NCI-H1436 treated with DMSO at 0.1 percent for 48 hours (cell line): Measurements from ENCODE around the gene SORBS1.

Experiments
- DNase-seq: peaks from one replicate; lab custom pipeline; 2025; lab: John Stamatoyannopoulos, UW

The SORBS1 gene

DNA sequence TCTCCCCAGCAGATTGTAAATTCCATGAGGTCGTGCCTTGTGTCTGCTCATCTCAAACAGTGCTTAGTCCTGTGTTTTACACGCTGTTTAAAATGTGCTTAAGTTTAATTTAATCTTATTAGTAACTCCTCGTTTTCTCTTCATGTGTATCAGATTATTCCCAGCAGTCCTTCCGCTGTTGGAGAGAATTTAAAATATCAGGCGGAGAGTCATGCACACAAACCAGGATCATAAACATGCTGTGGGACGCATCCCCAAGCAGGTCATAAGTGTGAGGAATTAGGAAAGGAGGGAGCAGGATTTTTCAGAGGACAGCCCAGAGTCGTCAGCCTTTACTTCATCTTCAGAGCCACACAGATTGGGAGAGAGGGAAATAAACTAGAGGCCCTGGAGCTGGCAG is 4.2 kb upstream of the SORBS1 start:
- no peak for DNase-seq

DNA sequence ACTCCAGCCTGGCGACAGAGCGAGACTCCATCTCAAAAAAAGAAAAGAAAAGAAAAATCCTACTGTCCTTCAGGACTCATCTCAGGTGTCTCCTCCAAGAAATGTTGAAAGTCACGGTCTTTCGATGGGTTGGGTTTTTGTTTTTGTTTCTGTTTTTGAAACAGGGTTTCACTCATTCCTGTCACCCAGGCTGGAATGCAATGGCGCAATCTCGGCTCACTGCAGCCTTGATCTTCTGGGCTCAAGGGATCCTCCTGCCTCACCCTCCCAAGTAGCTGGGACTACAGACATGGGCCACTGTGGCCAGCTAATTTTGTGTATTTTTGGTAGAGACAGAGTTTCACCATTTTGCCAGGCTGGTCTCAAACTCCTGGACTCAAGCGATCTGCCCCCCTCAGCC is 3.1 kb upstream of the SORBS1 start:
- DNase-seq = no peak

DNA sequence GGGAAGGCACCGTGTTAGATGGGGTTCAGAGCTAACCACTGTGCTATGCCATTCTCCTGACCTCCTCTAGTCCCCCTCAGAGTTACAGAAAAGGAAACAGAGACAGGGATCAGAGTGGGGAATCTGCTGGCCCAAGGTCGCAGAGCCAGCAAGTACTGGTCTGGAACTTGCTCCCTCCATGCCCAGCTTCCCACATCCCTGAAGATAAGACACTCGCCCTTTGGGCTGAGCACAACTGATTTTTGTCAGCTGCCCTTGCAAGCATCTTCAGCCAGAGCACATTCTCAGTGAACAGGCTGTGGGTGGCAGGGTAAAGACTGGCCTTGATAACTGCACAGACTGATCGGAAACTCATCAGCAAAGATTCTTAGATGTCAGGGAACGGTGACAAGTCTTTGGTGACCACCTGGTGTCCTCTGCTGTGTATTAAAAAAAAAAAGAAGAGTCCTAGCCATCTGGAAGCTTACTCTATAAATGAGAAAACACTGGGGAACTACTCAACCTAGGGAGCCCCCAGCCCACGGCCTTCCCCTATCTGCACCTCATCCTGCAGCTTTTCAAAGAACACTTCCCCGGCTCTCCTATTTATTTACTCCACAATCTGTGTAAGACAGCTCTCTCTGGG is 1.3 kb upstream of the SORBS1 start:
- no peak for DNase-seq

DNA sequence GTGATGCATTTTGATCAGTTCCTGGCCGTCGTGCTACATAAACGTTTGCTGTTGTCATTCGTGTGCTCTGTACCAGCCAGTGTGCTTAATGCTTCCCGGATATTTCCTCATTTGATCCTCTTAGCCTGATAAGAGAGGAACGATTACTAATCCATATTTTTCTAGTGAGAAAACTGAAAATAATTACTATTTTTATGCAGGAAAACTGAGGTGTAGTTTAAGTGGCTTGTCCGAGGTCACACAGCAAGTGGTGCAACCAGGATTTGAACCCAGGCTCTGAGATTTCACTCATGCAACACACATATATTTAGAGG is 650 bp upstream of the SORBS1 start:
- no peak for DNase-seq

- DNase-seq = no peak
These were observed 644 bp downstream of the SORBS1 start for GRCh38 chr10:95560278-95561176.

DNA sequence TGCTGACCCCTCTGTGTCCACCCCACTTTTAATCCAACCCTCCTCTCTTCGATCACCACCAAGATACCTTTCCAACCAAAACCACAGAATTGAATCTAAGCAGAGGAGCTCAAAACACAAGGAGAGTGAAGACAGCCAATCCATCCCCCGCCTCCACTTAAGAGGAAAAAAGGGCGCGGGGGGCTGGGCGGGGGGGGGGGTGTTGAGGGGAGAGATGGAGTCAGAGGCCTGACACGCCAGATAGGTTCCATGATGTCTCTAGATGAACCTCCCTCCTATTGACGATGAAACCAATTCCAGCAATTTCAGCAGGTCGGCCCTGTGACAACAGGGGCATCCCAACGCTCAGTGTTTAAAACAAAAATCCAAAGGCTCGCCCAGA is 1.3 kb downstream of the SORBS1 start:
- DNase-seq = no peak

DNA sequence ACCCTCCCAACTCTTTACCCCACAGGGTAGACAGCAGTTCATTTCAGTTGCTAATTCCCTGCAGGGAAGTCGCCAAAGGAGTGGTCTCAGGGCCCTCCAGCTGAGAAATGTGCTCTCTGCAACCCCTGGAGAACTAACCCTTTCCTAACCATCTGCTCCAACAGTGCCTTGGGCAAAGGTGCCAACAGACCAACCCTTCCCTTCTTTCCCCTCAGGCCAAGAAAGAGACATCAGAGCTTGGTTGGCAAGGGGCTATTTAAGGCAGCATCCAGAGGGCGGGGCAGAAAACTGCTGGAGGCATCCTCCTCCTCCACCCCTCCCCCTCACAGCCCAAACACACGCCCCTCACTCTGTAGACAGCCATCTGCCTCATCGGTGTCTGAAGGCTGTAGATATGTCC is 1.7 kb downstream of the SORBS1 start:
- no peak for DNase-seq

DNA sequence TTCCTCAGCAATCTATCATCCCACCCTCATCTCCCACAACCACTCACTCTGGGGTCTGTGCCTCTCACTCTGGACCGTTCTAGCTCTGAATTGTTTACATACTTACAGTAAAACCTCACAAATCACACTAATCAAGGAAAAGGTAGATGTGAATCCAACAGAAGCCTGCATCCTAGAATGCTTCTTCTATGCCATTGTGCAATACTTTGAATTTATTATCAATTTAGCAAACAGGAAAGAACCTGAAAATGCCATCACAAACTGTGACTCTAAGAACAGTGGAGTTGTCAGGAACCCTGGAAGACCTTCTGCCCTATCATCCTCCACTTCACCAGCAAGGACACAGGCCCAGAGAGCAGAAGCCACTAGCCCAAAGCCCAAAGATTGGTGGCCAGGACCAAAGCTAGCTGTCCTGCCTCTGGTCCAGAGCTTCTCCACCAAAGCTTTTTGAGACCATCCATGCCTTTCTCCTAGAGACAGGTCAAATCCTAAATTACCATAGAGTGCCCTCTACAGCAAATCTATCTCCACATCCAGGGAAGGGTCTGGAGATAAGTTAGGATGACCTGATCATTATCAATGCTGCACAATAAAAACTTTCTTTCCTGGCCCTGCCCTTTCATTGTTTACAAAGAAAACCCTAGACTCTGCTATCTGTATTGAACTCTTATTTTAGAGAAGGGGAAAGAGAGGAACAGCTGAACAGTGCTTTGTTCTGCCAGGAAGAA is 2.4 kb downstream of the SORBS1 start:
- no peak for DNase-seq

DNA sequence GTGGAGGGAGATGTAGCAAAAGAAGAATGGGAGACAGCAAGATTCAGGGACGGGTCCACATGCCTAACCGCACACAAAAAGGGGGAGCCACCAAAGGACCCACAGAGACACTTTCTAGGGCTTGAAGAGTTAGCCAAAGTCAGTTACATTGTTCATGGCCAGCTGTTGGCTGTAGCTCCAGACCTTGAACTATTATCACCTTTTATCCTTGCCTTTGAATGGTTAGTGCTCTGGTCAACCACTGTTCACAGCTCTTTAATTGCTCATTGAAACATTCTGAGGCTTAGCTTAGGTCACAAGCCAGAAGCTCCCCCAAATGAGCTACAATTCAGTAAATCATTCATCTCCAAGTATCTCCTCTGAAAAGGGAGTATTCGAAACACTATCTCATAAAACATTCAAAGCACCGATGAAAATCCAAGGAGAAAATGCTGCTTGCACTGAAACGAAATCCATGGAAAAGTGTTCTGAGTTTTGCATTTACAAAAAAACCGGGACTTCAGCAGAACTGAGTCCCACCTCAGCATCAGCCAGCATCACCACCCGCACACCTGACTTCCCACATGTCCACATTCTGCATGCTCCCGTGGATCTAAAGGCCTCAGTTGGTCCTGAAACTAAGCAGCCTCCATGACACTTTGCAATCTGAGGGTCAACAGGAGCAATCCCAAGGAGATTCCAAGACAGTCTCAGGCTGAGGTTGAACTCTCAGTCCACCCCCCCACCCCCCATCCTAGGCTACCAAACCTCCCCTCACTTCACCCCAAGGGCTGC is 4.0 kb downstream of the SORBS1 start:
- DNase-seq = no peak

GRCh38 chr10:95553674-95554073 is 7.5 kb downstream of the SORBS1 start:
- no peak for DNase-seq

DNA sequence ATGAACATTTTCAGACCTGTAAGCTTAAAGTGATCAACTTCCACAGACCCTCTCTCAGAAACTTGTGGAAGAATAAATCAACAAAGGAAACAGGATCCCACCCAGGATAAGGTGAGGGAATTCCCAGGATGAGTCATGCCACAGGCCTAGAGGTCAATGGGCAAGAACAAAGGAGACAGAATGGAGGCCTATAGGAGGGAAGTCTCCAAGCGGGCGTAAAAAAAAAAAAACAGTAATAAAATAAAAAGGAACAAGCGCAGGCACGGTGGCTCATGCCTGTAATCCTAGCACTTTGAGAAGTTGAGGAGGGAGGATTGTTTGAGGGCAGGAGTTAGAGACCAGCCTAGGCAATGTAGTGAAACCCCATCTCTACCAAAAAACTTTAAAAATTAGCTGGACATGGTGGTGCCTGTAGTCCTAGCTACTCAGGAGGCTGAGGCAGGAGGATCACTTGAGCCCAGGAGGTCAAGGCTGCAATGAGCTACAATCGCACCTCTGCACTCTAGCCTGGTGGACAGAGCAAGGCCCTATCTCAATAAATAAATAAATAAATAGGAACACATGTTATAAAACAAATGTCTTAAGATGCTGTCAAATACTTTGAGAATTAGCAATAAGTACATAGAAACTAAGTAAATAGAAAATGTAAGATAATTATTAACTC is 8.4 kb downstream of the SORBS1 start:
- no peak for DNase-seq

DNA sequence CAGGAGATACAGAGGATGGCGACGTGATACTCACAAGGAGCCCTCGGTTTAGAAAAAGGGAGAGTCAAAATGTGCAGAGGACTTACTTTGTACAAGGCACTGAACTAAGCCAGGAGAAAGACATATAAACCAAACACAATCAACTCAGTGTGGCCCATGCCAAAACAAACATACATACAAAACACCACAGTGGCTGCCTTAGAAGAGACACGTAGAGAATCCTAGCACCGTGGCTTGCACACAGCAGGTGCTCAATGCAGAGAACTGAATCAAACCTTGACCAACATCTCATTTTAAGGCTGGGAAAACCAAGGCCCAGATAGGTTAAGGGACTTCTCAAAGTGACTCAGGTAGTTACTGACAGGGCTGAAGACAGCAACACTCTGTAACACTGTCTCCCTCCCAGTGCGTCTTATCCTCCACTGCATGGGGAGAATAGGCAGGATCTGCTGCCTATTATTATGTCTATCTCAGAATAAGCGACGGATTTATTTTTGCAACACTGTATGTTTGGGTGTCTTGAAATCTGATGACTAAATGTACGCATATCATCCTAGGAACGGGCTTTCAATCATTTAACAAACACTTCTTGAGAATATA is 11.0 kb downstream of the SORBS1 start:
- no peak for DNase-seq

DNA sequence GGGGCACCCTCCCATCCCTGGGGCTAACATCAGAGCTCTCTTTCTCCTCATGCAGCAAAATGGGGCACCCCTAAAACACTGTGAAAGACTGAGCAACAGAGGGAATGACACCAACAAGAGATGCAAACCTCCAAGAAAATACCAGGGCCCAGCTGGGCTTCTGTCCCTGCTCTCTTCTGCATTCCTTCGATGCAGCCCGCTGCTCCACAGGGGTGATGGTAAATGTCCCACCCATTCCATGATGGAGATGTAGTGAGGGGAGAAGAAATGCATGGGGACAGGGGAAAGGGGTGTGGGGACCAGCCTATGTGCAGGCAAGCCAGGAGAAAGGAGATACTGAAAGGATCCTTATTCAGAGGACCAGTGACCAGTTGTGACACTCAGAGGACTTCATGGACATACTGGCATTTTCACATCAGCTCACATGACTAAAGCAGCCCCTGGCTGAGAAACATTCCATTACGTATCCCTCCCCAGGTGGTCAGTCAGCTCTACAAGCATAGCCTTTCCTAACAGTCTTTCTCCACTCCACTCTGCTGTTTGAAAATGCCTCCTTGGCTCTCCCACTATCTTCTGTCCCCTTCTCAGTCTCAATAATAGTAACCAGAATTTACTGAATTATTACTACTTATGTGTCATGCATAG is 13.3 kb downstream of the SORBS1 start:
- no peak for DNase-seq

DNA sequence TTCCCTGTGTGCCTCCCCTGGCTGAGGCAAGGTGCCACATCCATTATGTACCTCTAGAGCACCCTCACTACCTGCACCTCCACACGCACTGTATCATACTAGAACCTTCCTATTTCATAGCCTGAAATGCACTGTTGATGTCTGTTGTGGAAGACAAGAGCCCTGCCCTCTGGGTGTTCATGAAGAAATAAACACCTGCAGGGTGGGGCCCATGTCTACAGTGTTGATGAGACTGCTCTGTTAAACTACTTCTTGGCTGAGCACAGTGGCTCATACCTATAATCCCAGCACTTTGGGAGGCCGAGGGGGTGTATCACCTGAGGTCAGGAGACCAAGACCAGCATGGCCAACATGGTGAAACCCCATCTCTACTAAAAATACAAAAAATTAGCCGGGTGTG is 14.0 kb downstream of the SORBS1 start:
- DNase-seq = no peak

DNA sequence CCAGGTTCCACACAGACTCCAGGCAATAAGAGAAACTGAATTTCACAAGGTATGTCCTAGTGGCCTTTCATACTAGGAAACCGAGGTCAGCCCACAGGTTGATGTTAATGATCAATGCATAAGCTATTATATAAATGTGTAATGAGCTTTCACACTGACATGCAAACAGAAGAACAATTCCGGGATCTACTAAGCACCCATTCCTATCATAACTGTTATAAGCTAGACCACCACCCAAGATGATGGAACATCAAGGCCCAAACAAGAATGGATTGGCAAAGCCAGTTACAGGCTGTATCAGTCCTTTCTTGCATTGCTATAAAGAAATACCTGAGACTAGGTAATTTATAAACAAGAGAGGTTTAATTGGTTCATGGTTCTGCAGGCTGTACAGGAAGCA is 15.2 kb downstream of the SORBS1 start:
- DNase-seq = no peak

GRCh38 chr10:95544783-95545500 is 16.2 kb downstream of the SORBS1 start:
- DNase-seq = no peak

GRCh38 chr10:95543459-95543858 is 17.7 kb downstream of the SORBS1 start:
- DNase-seq = no peak

DNA sequence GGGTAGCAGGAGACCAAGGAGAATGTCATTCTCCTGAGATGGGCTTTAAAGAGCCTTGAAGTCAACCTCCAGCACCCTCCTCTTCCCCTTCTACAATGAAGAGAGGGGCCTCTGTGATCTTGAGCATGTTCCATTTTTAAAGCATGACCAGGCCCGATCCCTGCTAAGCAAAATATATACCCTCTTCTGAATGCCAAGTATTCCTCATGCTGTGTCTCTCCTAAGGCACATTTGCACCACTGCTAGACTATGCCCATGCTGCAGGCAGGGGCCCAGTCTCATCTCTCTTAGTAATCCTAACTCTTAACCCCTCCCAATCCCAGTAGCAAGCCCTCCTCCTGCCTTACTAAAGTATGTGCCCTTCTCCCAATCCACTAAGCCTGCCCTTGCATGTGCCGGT is 18.4 kb downstream of the SORBS1 start:
- no peak for DNase-seq

DNA sequence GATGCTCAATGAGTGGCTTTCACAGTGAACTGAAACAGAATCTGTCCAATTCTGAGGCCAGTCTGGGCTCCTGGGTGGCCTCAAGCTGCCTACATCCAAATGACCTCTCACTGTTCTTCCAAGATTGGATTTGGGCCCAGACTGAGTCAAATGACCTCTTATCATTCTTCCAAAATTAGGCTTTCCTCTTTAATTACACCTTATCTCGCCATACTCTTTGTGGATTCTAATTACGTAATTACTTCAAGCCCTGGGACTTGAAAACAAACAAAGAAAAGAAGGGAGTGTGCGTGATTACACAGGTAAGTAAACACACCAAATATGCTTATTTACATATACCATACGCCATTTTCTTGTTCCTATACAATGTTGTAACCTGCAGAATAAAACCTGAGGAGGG is 18.8 kb downstream of the SORBS1 start:
- peak; percentile 73 for DNase-seq

GRCh38 chr10:95540514-95541052 is 20.6 kb downstream of the SORBS1 start:
- no peak for DNase-seq
